ENCODE results near the gene CCSER1. TPM values are rescaled to one million over a fixed set of nuclear protein-coding genes. Genes with fewer than 3 reads are reported as not detected.

CCSER1 gene
- total RNA-seq, 1 experiment from 2014 or later: 0.05 TPM

GRCh38 chr4:90215286-90215685, 88.1 kb downstream of the CCSER1 start:
- H3K9me3 ChIP-seq (ENCODE audit: control insufficient read depth, insufficient read depth, low read depth, low read length): no peaks in the 10 kb centered on the region
- ChIA-PET CTCF (no interaction called here), POLR2A (no interaction called here)
- in situ Hi-C loops (cut with HindIII; ENCODE audit: low pct_unique_long_range_greater_than_20kb, low sequenced_read_pairs): no loop called here
- no peak overlapping the region for H3K4me3 ChIP-seq (ENCODE audit: low read depth in 2 of 2, low read length in 2 of 2)
- H3K27me3 ChIP-seq (ENCODE audit: control insufficient read depth, insufficient read depth, low read length): no peaks in the 10 kb centered on the region
- ATAC-seq (no peak), DNase-seq (ENCODE audit: low read depth, low spot score) (no peak)
- intact Hi-C loops (cut with micrococcal nuclease; ENCODE audit: unreplicated experiment): no loop called here
- no peak overlapping the region for H3K27ac ChIP-seq (ENCODE audit: low read length)
- TF ChIP-seq SIN3A (IDR thresholded peaks at IDR 0.05; ENCODE audit: borderline replicate concordance, insufficient read depth, low read depth, low read length) (no peak), TCF7L2 (IDR thresholded peaks at IDR 0.05; ENCODE audit: low read depth, low read length) (no peak), CTCF (IDR thresholded peaks at IDR 0.05) (no peak), POLR2AphosphoS5 (IDR thresholded peaks at IDR 0.05; ENCODE audit: low read depth, low read length) (no peak), REST (IDR thresholded peaks at IDR 0.05; ENCODE audit: insufficient read depth in 1 of 2, low read depth in 2 of 2, low read length in 1 of 2) (no peak)
- no TSS peak for BruUV-seq (replicated peaks)
- H3K4me1 ChIP-seq (ENCODE audit: control insufficient read depth, insufficient read depth, low read length): no peaks in the 10 kb centered on the region
- no peaks in the 10 kb centered on the region for H3K36me3 ChIP-seq (ENCODE audit: control insufficient read depth, insufficient read depth, low read length)

GRCh38 chr4:90219822-90220221, 92.6 kb downstream of the CCSER1 start:
- H3K9me3 ChIP-seq (ENCODE audit: control insufficient read depth, insufficient read depth, low read depth, low read length): no peaks in the 10 kb centered on the region
- CTCF ChIA-PET: no interaction called here
- intact Hi-C loops (cut with micrococcal nuclease; ENCODE audit: unreplicated experiment): no loop called here

More at GRCh38 chr4:90219822-90220221, 92.6 kb downstream of the CCSER1 start:
- Histone ChIP-seq H3K4me3 (ENCODE audit: low read depth in 2 of 2, low read length in 2 of 2) (no peak overlapping the region), H3K27ac (ENCODE audit: low read length) (no peak overlapping the region), H3K36me3 (ENCODE audit: control insufficient read depth, insufficient read depth, low read length) (no peaks in the 10 kb centered on the region), H3K4me1 (ENCODE audit: control insufficient read depth, insufficient read depth, low read length) (no peaks in the 10 kb centered on the region), H3K27me3 (ENCODE audit: control insufficient read depth, insufficient read depth, low read length) (no peaks in the 10 kb centered on the region)
- no TSS peak for BruUV-seq (replicated peaks)
- in situ Hi-C loops (cut with HindIII; ENCODE audit: low pct_unique_long_range_greater_than_20kb, low sequenced_read_pairs): no loop called here
- no peak for TF ChIP-seq SIN3A (IDR thresholded peaks at IDR 0.05; ENCODE audit: borderline replicate concordance, insufficient read depth, low read depth, low read length)
- TF ChIP-seq TCF7L2 (IDR thresholded peaks at IDR 0.05; ENCODE audit: low read depth, low read length): no peak
- TF ChIP-seq POLR2AphosphoS5 (IDR thresholded peaks at IDR 0.05; ENCODE audit: low read depth, low read length): no peak
- TF ChIP-seq CTCF (IDR thresholded peaks at IDR 0.05): no peak
- no peak for TF ChIP-seq REST (IDR thresholded peaks at IDR 0.05; ENCODE audit: insufficient read depth in 1 of 2, low read depth in 2 of 2, low read length in 1 of 2)
- POLR2A ChIA-PET: no interaction called here
- DNase-seq (ENCODE audit: low read depth, low spot score): no peak
- no peak for ATAC-seq
